ENCODE measurements around the gene SRGAP3.
A peak's percentile ranks its signal among the peaks of the same experiment; 100 is the strongest.

SRGAP3 gene

DNA sequence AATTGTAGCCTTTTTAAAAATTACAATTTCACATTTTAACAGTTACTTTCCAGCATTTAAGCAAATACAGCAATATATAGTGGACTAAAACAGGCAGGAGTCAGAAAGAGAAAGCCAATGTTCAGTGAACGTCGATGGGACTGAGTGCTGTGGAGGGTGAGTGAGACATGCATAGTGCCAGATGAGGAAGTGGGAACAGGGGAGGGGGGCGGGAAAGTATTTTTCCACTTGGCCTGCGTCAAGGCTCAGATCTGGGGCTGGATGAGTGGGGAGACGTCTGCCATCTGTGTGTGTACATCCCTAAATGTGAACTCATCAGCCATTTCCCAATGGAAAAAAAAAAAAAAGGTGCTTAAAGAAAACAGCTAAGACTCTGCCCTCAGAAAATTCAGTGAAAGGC is 266.9 kb downstream of the SRGAP3 start:
- no peak for DNase-seq

DNA sequence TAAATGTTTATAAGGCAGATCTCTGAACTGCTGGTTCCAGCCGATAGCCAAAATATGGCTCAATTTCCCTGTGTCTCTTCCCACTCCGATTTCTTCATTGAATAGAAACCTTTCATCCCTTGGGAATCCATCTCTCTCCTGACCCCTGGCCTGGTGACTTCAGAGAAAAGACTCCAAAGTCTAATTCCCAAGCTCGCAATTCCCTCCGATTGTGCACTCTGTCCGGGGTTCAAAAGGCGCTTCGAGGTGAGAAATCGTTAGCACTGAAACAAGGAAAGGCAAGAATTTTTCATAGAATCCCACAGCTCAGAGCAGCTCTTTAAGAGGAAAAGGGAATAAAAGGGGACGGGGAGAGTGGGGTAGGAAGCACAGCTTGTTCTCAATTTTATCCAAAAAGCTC is 267.7 kb downstream of the SRGAP3 start:
- DNase-seq = no peak

DNA sequence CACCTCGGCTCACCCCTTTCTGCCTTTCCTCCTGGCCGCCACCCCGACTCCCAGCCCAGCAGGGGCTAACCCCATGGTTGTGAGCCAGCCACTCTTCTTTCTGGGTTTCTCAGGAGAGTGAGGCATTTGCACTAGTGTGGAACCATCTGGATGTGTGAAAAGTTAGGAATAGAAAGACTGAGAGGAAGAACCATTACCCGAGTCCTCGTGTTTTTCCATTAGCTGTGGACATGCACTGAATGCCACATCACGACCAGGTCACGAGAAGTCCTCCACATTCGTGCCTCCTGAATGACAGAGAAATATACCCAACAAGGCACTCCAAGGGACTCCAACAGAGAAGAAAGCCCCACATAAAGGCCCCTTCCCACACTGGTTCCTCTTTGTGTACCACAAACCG is 268.1 kb downstream of the SRGAP3 start:
- no peak for DNase-seq

DNA sequence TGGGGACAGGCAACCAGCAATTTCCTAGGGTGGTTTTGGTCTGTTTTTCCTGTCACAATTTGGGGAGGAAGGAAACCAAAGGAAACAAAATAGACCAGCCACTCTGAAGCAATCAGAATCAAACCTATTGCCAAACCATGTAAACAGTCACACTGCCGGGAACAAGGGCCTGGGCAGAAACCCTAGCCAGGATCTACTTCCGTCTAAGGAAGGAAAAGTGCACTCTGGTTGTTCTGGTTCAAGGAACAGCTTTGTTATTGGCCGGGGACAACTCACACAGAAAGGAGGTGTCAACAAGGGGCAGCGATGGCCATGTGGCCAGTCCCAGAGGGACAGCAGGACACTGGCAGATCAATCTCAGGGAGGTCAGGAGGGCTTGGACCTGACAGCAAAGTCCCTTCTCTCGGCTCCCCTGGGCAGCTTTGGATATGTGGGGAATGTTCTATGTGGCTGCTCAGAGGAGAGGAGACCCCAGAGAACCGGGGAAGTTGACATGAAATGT is 268.6 kb downstream of the SRGAP3 start:
- DNase-seq = no peak

DNA sequence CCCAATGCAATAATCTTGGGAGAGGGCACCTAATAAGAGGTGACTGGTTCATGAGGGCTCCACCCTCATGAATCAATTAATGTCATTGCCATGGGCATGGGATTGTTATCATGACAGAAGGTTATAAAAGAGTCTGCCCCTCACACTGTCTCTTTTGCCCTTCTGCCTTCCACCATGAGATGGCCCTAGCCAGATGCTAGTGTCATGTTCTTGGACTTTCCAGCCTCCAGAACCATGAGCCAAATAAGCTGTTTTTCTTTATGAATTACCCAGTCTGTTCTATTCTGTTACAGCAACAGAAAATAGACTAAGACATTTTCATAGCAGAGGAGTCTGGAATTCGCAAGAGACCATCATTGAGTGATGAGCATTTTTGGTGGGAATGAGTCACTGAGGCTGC is 270.2 kb downstream of the SRGAP3 start:
- no peak for DNase-seq

DNA sequence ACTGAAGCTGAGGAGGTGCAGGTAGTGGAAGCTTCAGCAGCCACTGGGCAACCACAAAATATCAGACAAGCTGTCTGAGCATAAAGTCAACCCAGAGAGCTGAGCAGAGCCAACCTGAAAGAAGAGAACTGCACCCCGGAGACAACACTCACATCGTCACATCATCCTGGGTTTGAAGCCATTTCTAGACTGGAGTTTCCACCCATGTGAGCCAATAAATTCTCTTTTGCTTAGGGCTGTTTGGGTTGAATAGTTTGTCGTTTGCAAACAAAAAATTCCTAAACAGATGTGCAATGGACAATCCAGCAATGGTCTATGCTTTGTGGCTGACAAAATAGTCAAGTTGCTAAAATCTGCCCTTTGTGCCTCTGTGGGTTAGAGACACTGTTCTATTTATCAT is 270.9 kb downstream of the SRGAP3 start:
- no peak for DNase-seq

DNA sequence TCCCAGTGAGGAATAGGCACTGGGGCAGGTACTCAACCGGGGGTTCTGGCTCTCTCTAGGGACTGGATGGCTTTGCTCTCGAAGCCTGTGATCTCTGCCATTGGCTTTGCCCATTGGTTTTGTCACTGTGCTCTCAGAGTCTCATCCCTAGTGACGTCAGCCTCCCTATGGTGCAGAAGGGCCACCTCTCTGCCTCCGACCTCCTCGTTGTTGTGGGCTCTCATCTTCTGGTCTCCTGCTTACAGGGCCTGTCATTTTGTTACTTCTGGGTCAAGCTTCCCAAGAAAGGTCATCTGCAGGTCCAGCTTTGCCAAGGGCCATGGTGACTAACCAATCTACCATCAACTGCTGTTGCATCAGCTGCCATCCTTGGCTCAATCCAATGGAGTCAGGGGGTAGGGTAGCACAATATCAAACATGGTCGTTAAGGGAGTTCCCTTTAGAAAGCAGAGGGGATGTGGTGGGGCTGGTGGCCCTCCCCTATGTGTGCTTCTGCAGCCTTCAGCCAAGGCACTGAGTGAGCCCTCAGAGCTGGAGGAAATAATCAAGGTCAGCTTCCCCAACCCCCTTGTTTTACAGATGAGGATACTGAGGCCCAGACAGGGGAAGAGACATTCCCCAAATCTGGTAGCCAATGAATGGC is 272.8 kb downstream of the SRGAP3 start:
- DNase-seq = no peak

DNA sequence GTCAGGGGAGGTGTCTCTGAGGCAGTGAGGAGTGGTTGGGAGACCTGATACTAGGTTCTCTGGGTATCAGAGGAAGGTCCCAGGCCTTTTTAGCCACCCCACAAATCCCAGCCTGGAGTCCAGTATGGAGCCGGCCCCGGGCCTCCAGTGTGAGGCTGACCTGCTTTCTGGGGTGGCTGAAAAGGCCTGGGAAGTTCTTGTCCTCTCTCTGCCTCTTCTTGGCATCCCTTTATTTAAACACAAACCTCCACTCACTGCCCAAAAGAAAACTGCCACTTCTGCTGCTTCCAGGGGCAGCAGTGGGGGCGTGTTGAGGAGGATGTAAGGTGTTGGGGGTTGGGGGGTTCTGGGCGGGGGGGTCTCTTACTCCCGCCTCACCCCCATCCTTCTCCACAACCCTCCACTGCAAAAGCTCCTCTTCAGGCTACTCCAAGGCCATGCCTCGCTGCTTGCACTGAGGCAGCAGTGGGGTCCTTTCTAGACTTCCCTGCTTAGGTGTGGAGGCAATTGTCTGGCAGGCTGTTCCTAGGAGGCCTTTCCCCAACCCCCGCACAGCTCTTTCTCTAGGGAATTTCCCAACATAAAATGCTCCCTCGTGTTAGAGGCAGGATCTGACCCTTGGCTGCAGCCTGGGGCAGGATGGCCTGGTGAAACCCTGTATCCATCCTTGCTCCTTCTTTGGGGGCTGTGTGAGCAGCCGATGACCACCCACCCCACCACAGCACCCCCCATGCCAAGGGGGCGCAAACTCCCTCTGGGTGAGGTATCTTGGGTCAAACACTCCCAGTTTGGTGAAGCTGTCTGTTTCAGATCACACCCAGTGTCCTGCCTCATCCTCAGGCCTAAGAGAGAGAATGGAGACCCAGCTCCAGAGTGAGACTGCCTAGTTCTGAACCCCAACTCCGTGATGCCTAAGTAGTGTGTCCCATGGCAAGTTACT is 274.1 kb downstream of the SRGAP3 start:
- DNase-seq = no peak

DNA sequence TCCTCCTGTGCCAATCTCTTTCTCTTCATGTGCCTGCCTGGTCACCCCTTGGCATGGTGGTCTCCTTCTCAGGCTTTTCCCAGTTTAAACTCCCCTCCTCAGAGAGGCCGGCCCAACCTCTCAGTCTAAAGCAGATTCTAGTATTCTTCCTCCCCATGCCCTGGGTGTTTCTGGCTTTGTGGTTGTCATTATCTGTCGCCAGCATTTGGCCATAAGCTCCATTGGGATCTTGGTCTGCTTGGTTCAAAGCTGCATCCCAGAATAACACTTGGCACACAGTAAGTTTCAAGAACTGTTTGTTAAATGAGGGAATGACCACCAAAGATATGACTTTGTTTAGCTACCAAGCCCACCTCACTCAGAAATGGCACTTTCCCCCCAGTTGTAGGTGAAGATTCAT is 275.0 kb downstream of the SRGAP3 start:
- DNase-seq = no peak

DNA sequence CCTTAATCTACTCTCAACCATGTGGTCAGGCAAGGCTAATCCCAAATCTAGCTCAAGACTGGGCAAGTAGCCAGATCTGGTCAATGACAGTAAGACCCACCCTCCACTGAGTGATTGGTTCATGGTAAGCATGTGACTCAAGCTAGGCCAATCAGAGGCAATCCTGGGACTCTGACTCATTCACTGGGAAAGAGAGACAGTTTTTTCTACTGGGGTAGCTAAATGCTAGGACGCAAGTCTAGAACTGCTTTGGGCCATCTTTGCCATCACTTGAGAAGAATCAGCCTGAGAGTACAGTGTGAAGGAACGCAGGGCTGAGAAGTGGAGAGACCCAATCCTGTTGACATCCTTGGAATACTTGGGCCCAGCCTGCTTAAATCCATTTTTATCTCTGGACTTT is 276.8 kb downstream of the SRGAP3 start:
- DNase-seq = no peak

DNA sequence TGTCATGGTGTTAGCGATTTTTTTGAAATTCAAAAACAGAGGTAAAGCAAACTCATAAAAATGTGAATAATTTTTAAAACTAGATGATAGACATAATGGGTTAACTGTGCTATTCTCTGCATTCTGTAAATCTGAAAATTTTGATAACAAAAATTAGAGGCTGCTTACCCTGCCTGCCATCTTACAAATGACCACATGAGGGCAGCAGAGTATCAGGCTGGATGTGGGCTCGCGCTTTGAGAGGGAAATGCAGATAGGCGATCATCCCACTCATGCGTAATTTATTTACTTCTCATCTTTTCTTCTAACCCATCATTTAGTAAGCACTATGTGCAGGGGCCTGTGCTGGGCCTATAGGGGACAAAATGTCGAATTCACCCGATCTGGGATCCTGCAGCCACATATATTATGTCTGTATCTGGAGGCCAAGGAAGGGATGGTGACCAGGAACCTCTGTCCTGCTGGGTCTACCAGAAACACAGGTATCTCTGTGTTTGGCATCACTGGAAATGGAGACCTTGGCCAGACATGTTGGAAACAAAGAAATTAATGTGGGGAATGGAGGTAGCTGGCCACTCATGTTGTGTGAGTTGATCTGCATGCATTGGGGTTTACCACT is 278.4 kb downstream of the SRGAP3 start:
- peak; percentile 72 for DNase-seq

DNA sequence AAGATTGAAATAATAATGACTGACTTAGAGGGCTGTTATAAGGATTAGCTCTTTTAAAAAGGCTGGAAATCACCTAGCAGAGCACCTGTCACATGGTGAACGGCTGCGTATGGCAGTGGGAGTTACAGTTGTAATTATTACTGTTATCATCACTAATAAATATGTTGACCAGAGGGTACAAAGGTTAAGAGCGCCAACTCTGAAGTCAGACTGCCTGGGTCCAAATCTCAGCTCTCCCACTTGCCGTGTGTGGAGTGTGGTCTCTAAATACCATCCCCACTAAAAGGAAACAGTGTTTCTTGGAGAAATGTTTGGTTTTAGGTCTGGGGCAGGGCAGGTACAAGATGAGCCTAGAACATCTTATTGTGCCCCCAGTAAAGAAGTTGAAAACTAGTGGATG is 280.2 kb downstream of the SRGAP3 start:
- no peak for DNase-seq

DNA sequence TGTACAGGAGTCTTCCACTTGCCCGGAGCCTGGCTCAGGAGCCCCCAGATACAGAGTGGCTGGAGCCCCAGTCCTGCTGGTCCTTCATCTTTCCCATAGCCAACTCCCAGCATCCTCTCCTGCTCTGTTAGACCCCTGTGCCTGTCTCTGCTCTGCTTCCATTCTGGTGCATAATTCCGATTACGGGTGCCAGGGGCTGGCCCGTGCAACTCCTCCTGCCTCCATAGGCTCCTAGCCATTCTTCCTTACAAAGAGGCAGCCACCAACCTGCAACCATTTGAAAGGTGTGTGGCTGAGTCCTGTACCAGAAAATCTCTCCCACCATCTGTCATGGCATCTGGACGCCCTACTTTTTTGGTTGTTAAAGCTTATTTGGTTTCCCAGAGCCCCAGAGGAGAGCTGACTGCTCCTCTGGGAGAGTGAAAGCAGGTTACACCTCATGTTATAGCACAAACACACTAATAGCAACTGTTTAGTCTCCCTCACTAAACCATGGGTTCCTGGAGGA is 281.0 kb downstream of the SRGAP3 start:
- no peak for DNase-seq

DNA sequence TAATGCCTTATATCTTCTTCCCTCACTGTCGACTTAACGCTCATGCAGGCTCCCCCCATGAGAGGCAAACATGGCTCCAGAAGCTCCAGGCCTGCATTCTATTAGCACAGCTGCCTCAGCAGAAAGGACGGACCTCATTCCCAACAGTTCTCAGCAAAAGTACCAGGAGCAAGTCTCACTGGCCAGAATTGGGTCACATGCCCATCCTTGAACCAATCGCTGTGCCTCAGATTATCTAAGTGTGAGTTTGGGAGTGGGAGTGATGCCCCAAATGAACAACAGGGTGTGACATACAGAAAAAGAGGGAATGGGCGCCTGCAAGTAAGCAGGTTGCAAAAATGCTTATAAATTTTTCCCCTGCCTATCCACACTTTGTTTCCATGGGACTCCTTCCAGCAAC is 281.9 kb downstream of the SRGAP3 start:
- DNase-seq = no peak

DNA sequence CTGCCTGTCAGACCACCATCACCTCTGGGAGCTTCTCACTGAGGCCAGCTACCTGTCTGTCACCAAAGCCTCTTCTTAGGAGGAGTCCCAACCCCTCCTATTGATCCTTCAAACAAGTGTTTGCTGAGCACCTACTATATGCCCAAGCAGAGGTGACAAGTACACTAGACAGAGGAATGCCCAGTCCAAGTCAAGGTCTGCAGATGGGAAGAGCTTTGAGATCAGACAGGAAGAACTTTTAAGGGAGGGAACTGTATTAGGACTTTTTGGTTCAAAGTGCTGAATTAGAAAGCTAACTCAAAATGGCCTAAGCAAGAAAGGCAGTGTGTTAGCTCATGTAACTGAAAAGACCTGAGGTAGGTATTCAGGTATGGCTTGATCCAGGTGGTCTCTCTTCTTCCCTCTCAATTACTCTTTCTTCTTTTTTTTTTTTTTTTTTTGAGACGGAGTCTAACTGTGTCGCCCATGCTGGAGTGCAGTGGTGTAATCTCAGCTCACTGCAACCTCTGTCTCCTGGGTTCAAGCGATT is 282.6 kb downstream of the SRGAP3 start:
- no peak for DNase-seq

DNA sequence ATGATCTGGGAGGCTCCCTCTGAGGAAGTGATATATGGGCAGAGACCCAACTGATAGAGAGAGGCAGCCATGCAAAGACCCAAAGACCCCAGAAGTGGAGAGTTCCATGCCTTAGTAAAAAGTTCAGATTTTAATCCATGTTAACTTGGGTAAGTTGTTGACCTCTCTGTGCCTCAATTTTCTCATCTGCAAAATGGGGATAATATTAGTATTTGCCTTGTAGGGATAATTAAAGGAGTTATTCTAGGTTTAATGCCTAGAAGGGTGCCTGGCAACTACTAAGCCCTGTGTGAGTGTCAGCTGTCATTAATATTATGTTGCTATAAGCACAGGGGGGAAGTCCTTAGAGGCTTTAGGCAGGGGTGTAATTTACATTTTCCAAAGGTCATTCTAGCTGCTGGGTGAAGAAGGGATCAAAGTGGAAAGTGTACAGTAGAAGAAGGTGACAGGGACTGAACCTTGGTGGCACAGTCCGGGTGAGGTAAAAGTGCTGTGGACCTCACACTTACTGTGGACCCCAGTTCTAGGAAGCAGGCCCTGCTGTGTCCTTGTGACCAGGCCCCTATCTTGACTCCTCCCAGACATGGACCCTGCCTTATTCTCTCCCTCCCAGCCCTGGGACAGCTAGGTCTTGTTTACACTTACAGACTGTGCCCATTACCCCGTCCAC is 283.2 kb downstream of the SRGAP3 start:
- DNase-seq = no peak

DNA sequence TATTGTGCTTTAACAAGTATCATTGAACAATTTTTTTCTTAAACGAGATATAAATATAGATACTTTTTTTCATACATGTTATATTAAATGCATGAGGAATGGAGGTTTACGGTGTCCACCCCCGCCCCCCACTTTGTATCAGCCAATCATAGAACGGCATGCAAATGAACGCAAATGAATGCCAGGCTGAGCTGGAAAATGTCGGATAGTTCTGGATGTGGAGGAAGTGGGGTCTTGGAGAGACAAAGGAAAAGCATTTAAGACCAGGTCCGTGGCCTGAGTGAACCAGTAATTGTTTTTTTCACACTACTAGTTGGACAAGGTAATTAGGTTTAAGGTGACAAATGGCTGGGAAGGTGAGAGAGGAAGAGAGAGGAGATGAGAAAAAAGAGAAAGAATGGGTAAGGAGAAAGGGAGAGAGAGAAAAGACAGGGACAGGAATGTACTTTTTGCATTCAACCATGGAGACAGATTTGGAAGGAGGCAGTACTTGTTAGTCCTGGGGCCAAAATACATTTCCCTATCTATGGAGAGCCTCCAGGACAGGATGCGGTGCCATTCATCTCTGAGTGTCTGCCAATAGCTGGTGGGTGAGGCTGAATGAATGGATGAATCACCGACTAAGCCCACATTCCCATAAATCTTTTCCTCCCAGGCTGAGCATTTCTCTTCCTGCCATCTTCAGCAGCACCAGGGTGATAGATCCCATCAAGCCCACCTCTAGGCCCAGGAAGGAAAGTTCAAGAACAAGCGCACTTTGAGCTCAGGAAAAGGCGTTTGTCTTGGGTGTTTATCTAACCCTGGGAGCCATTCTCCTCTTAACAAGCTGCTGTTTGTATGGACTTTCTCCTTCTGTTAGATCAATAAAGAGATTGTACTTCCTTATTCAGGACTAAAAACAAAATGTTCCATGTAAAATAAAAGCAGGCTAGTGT is 284.7 kb downstream of the SRGAP3 start:
- DNase-seq = no peak

DNA sequence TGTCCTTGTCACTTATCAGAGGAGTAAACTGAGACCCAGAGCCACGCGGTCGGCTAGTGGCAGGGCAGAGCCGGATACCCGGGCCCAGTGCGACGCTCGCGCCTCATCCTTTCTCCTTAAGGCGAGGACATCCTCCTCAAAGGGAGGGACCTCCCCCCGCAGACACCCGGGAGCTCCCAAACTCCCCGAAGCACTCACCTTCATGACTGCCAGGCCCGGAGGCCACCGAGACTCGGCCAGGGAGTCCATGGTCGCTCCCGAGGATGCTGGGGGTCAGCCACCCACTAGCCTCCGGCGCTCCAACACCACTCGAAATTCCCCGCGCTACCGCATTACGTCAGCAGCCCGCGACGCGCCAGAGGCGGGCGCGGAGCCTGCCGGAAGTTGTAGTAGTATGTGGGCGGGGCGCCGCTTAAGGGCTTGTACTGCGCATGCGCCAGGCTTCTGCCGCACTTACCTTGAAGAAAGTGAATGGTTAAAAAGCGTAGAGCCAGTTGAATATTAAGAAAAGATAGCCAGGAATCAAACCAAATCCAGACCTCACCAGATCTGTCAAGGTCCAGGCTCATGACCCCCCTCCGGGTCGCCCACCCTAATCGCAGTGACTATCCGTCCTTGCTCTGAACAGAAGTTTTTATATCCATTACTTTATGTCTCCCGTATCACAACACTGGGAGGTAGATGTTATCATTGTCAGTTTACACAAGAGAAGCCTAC is 286.2 kb downstream of the SRGAP3 start, which contains the start of gene RAD18:
Gene RAD18 (minus strand): TSS at position 336 of the 717 bp plus-strand sequence. CDS start 87 bp downstream, at position 249.
- peak; percentile 92 for DNase-seq

DNA sequence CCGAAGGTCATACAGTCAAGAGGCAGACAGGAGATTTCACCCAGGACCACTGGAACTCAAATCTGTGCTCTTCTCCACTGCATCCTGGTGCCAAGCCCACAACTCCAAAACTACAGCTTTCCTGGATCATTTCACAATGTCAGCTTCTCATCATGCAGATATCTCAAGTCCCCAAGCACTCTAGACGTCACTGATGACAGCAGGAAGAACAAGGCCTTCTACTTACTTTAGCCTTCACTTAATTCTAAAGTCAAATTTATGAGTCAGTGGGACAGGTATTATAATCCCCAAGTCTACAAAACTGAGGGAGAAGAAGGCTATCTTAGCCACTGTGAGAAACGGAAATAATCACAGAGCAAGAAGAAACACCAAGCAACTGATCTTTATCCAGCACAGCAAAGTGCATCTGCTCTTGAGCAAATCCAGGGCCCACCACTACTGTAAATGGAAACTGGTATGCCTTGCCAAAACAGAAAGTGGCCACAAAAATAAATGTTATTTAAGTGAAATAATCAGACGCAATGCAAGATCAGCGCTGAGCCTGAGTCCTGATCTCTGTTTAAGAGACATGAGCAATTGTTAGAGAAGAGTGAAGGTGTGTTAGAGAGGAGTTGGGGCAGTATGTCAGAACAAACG is 287.1 kb downstream of the SRGAP3 start:
- no peak for DNase-seq

DNA sequence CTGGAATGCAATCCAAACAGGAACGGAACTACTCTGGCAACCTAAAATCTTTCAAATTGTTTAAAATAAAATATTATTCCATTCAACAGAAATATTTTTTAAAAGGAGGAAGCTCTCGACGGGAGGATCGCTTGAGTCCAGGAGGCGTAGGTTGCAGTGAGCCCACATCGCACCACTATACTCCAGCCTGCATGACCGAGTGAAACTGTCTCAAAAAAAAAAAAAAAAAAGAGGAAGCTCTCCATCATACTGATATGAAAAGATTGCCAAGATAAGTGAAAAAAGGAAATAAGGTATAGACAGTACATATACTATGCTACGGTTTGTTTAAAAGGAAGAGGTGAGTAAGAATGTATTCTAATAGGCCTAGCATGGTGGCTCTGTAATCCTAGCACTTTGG is 289.8 kb downstream of the SRGAP3 start:
- no peak for DNase-seq

All from activated CD4-positive, alpha-beta T cell treated with anti-CD3 and anti-CD28 coated beads, Interleukin-2, amount 50 U/mL, for 1 hour (primary cell).